HG03045 (cell line): Measurements from ENCODE around the gene ARHGEF12.

Experiments
- ATAC-seq: cut with Tn5 transposase; IDR thresholded peaks from one replicate; pipeline ENCODE4 v1.9.1; 2021; ENCODE audit warnings: mild to moderate bottlenecking, moderate library complexity; ENCODE audit not compliant: unreplicated experiment

The ARHGEF12 gene

GRCh38 chr11:120532082-120532831 lies 196.0 kb downstream of the ARHGEF12 start:
- no peak for ATAC-seq

GRCh38 chr11:120532832-120533196 lies 196.6 kb downstream of the ARHGEF12 start:
- no peak for ATAC-seq

DNA sequence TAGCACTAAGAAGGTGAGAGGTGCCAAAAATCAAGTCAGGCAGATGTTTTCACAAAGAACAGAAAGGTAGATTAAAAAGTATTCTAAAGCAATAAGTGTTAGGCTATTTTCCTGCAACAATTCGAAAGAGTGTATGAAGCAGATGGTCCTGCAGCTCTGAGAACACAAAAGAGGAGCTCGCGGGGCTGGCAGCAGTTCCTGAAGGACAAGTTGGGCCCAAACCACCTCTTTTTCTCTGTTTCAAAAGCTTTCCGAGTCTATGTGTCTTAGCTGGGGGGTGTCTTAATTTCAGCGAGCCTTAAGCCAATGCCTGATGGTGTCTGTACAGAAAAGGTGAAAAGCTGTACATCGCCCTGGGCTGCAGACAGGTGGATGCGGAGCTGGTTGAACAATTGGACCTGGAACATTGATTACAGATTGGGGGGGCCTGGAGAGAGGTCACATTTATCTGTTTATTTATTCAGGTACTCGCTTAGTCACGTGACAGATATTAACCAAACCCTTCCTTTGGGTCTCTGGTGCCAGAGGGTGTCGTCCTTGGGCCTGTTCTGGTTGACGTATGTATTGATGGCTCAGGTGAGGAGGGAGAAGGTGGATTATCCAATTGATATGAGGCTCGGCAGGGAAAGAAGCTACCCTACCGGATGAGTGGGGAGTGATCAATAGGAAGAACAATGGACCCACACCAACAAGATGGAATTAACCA lies 200.0 kb downstream of the ARHGEF12 start:
- ATAC-seq = no peak

DNA sequence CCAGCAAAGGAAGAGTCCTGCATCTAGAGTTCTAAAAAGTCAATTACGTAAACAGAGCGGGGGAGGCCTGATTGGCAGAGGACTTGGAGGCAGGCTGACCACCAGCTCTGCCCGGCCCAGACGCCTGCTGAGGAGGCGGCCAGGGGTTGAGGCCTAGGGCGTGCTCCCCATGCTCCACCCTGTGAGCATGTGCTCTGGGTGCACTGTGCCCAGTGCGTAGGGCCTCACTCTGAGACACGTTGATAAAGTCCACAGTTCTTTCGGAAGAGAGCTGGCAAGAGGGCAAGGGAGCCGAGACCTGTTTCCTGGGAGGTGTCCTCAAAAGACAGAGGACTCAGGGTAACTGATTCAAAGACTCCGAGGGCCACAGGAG lies 200.6 kb downstream of the ARHGEF12 start:
- ATAC-seq = no peak

DNA sequence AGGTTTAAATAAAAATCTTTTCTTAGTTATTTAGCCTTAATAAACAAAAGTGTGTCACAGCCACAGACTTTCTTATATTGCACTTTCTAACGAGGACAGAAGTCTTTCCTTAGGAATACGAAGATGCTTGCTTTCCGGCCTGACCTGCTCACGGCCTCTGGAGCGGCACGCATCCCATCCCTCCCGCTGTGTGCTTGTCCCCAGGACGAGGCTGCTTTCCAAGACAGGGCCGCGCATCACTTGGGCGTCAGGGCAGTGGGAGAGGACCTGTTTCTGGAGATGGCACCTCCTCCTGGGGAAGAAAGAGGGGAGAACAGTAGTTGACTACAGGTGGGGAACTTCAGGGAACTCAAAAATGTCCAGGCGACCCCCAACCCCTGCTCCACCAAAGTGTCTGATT lies 201.8 kb downstream of the ARHGEF12 start:
- ATAC-seq = no peak

DNA sequence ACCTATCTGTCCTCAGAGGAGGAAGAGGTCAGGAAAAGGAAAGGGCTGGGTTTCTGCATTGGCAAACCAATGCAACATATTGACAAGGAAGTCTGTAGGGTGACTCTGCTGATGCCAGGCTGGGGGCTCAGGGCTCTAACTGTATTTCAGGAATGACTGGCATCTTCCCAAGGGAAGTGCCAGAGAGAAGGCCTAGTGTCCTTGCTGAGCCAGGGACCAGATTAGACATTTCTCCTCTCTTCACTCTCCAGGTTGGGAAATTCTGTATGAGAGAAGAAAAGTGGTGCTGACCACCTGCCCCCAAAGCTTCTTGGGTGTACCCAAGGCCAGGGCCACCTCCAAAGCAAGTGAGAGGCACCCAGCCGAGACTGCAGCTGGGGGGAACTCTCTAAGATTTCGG lies 202.5 kb downstream of the ARHGEF12 start:
- no peak for ATAC-seq
